IPS-18a (cell line): ENCODE measurements around the gene PDK4.
"Not testable (repeated sequence)": the region's sequence is repeated elsewhere in the genome, so short reads cannot be mapped to it uniquely, and the experiment has no call there.

ENCODE experiments used
- H3K27ac ChIP-seq: one replicate; pipeline ENCODE4 v1.5.1; 2013; ENCODE audit warnings: low read length
- H3K27me3 ChIP-seq: one replicate; pipeline ENCODE4 v1.6.1; 2013; ENCODE audit warnings: mild to moderate bottlenecking, low read length; ENCODE audit not compliant: control insufficient read depth, insufficient read depth
- H3K36me3 ChIP-seq: one replicate; pipeline ENCODE4 v1.6.1; 2013; ENCODE audit warnings: low read depth, low read length; ENCODE audit not compliant: control insufficient read depth
- H3K4me1 ChIP-seq: one replicate; pipeline ENCODE4 v1.6.1; 2013; ENCODE audit warnings: low read depth, low read length; ENCODE audit not compliant: control insufficient read depth
- H3K4me3 ChIP-seq: one replicate; pipeline ENCODE4 v1.5.1; 2013; ENCODE audit warnings: low read length
- H3K9ac ChIP-seq: one replicate; pipeline ENCODE4 v1.6.1; 2013; ENCODE audit warnings: mild to moderate bottlenecking, low read length, moderate library complexity
- H3K9me3 ChIP-seq: one replicate; pipeline ENCODE4 v1.6.1; 2013; ENCODE audit warnings: low read depth, low read length; ENCODE audit not compliant: control insufficient read depth

PDK4 gene

GRCh38 chr7:95620631-95621030, 24.3 kb upstream of the PDK4 start:
- H3K9ac ChIP-seq, result no peak overlapping the region
- no peaks in the 10 kb centered on the region for H3K4me1 ChIP-seq
- H3K27ac ChIP-seq, result no peak overlapping the region
- H3K9me3 ChIP-seq, result no peaks in the 10 kb centered on the region
- no peaks in the 10 kb centered on the region for H3K27me3 ChIP-seq
- H3K4me3 ChIP-seq, result no peak overlapping the region
- no peaks in the 10 kb centered on the region for H3K36me3 ChIP-seq

DNA sequence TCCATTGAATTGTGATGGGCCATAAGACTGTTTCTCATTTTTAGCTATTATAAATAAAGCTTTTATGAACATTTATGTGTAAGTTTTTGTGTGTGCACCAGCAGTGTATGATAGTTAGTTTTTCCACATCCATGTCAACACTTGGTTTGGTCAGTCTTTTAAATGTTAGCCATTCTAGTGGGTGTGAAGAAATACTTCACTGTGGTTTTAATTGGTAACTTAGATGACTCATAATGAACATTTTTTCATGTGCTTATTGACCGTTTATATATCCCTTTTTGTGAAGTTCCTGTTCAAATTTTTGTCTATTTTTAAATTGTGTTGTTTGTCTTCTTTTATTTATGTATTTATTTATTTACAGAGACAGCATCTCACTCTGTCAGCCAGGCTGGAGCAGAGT, 23.6 kb upstream of the PDK4 start:
- H3K36me3 ChIP-seq, result no peaks in the 10 kb centered on the region
- H3K9ac ChIP-seq, result no peak overlapping the region
- H3K27ac ChIP-seq, result no peak overlapping the region
- H3K4me1 ChIP-seq, result no peaks in the 10 kb centered on the region
- no peak overlapping the region for H3K4me3 ChIP-seq
- H3K9me3 ChIP-seq, result no peaks in the 10 kb centered on the region
- no peaks in the 10 kb centered on the region for H3K27me3 ChIP-seq

DNA sequence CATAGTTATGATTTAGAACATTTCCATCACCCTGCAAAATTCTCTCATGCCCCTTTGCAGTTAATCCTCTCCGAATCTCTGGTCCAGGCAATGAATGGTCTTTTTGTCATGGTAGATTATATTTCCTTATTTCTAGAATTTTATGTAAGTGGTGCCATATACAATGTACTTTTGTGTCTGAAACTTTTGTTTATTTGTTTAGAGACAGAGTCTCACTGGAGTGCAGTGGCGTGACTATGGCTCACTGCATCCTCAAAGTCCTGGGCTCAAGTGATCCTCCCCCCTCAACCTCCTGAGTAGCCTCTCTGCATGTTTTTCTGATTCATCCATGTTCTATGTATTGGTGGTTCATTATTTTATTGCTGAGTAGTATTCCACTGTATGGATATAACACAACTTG, 23.2 kb upstream of the PDK4 start:
- Histone ChIP-seq H3K36me3 (no peaks in the 10 kb centered on the region), H3K4me3 (no peak overlapping the region), H3K9ac (no peak overlapping the region)

DNA sequence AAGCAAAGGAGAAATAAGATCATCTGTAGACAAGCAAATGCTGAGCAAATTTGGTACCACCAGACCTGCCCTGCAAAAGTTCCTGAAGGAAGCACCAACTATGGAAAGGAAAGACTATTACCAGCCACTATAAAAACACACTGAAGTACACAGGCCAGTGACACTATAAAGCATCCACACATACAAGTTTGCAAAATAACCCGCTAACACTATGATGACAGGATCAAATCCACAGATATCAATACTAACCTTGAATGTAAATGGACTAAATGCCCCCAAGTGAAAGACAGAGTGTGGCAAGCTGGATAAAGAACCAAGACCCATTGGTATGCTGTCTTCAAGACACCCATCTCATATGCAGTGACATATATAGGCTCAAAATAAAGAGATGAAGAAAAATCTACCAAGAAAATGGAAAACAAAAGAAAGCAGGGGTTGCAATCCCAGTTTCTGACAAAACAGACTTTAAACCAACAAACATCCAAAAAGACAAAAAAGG, 18.2 kb upstream of the PDK4 start:
- no peaks in the 10 kb centered on the region for H3K4me1 ChIP-seq
- no peaks in the 10 kb centered on the region for H3K9me3 ChIP-seq
- no peak overlapping the region for H3K4me3 ChIP-seq
- peaks cover 7% of the 10 kb centered on the region for H3K27me3 ChIP-seq
- no peak overlapping the region for H3K27ac ChIP-seq
- no peak overlapping the region for H3K9ac ChIP-seq
- H3K36me3 ChIP-seq, result no peaks in the 10 kb centered on the region

More for the DNA sequence above, 23.2 kb upstream of the PDK4 start:
- H3K27ac ChIP-seq, result no peak overlapping the region
- H3K9me3 ChIP-seq, result no peaks in the 10 kb centered on the region
- H3K27me3 ChIP-seq, result no peaks in the 10 kb centered on the region
- no peaks in the 10 kb centered on the region for H3K4me1 ChIP-seq

DNA sequence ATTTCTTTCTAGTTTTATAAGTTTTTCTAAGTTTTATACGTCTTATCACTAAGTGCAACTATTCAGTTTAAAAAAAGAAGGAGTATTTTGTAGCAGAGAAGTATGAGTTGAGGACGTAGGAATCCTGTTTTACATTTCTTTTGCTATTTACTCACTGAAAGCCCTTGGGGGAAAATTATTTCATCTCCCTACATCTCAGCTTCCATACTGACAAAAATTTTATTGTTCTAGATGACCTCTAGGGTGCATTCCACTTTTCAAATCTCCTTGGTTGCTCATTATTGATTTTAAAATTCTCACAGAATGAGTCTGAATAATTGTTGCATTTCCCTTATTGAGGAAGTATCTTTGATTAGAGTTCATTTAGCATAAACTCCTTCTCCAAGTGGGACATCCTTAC, 14.9 kb upstream of the PDK4 start:
- no peak overlapping the region for H3K4me3 ChIP-seq

GRCh38 chr7:95609277-95609971, 13.1 kb upstream of the PDK4 start:
- no peak overlapping the region for H3K27ac ChIP-seq
- no peaks in the 10 kb centered on the region for H3K36me3 ChIP-seq
- H3K9ac ChIP-seq, result no peak overlapping the region
- no peak overlapping the region for H3K4me3 ChIP-seq
- H3K4me1 ChIP-seq, result peaks cover 5% of the 10 kb centered on the region
- H3K27me3 ChIP-seq, result peaks cover 12% of the 10 kb centered on the region
- H3K9me3 ChIP-seq, result no peaks in the 10 kb centered on the region

More for the DNA sequence above, 14.9 kb upstream of the PDK4 start:
- Histone ChIP-seq H3K9me3 (no peaks in the 10 kb centered on the region), H3K9ac (no peak overlapping the region), H3K27me3 (peaks cover 12% of the 10 kb centered on the region), H3K36me3 (no peaks in the 10 kb centered on the region), H3K27ac (no peak overlapping the region), H3K4me1 (peaks cover 5% of the 10 kb centered on the region)

DNA sequence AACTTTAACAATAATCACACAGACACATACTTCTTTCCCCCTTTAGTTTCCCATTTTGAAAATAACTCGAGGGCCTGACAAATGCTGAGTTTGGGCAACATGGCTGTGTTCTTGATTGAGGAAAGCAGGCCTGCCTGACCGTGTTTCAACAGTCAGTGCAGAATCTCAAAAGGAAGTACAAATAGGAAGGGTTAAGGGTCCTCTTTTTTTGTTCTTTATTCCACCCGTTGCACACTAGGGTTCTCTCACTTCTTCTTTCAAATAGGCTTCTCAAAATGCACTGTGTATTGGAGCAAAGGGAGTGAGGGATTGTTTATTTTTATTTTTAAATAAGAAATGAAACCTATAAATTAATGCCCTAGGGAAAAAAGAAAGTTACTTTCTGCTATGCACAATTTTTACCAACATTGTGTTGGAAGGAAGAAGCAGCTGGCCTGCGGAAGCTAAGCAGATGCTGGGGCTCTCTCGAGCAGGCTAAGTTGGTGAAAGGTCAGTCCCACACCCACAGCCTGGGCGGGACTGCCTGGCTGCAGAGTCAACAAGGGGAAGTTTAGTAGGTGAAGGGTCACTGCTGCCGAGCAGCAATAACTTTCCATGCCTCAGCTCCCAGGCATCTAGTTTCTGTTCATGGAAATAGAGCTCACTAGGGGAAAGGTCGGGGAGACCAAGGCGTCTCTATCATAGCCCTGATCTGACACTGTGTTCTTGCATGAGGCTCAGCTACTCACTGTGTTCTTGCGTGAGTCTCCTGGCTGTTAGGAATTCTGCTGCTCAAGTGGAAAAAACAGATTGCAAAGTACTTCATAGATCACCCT, 12.2 kb upstream of the PDK4 start:
- Histone ChIP-seq H3K9me3 (no peaks in the 10 kb centered on the region), H3K4me1 (peaks cover 5% of the 10 kb centered on the region), H3K9ac (no peak overlapping the region), H3K27ac (no peak overlapping the region), H3K4me3 (no peak overlapping the region), H3K36me3 (no peaks in the 10 kb centered on the region), H3K27me3 (peaks cover 12% of the 10 kb centered on the region)

GRCh38 chr7:95607561-95607960, 11.2 kb upstream of the PDK4 start:
- no peak overlapping the region for H3K27ac ChIP-seq
- H3K9ac ChIP-seq, result no peak overlapping the region
- peaks cover 12% of the 10 kb centered on the region for H3K27me3 ChIP-seq
- H3K9me3 ChIP-seq, result no peaks in the 10 kb centered on the region
- H3K4me3 ChIP-seq, result no peak overlapping the region
- H3K4me1 ChIP-seq, result peaks cover 5% of the 10 kb centered on the region
- no peaks in the 10 kb centered on the region for H3K36me3 ChIP-seq

DNA sequence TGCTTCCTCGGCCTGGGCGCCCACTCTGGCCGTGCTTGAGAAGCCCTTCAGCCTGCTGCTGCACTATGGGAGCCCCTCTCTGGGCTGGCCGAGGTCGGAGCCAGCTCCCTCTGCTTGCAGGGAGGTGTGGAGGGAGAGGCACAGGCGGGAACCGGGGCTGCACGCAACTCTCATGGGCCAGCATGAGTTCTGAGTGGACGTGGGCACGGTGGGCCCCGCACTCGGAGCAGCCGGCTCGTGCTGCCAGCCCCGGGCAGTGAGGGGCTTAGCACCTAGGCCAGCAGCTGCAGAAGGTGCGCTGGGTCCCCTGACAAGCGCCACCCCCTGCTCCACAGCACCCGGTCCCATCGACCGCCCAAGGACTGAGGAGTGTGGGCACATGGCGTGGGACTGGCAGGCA, 9.0 kb upstream of the PDK4 start:
- H3K27me3 ChIP-seq, result peaks cover 12% of the 10 kb centered on the region
- no peak overlapping the region for H3K4me3 ChIP-seq
- H3K4me1 ChIP-seq, result peaks cover 5% of the 10 kb centered on the region
- no peaks in the 10 kb centered on the region for H3K36me3 ChIP-seq
- no peak overlapping the region for H3K27ac ChIP-seq
- H3K9ac ChIP-seq, result no peak overlapping the region
- H3K9me3 ChIP-seq, result no peaks in the 10 kb centered on the region

DNA sequence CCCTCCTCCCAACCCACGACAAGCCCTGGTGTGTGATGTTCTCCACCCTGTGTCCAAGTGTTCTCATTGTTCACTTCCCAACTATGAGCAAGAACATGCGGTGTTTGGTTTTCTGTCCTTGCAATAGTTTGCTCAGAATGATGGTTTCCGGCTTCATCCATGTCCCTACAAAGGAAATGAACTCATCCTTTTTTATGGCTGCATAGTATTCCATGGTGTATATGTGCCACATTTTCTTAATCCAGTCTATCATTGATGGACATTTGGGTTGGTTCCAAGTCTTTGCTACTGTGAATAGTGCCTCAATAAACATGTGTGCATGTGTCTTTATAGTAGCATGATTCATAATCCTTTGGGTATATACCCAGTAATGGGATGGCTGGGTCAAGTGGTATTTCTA, 8.5 kb upstream of the PDK4 start:
- not testable (repeated sequence) for H3K27me3 ChIP-seq, H3K27ac ChIP-seq, H3K36me3 ChIP-seq, H3K9me3 ChIP-seq, H3K4me3 ChIP-seq, H3K4me1 ChIP-seq, H3K9ac ChIP-seq

- H3K27ac ChIP-seq, H3K9ac ChIP-seq, H3K9me3 ChIP-seq, H3K4me1 ChIP-seq, H3K27me3 ChIP-seq, H3K4me3 ChIP-seq, H3K36me3 ChIP-seq: not testable (repeated sequence)
These were observed 8.1 kb upstream of the PDK4 start for GRCh38 chr7:95604397-95604796.

DNA sequence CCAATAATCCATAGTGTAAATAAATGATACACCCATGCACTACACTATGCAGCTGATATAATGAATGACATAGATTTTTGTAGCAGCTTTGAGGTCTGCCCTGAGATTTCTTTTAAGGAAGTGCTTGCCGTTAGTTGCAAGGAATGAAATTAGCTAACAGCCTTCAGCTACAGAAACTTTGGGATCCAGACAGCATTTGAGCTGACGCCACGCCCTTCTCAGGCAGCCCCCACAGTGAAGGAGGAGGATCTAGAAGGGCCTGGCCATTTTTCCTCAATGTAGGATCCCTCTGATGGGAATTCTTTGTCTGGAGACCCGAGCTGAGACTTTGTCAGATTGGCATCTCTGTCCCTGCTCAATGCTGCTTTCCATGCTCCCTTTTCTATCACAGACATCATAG, 6.1 kb upstream of the PDK4 start:
- Histone ChIP-seq H3K4me1 (no peaks in the 10 kb centered on the region), H3K9me3 (no peaks in the 10 kb centered on the region), H3K9ac (no peak overlapping the region), H3K27ac (no peak overlapping the region), H3K27me3 (peaks cover 13% of the 10 kb centered on the region), H3K4me3 (no peak overlapping the region), H3K36me3 (no peaks in the 10 kb centered on the region)
